C4-2B (cell line): ENCODE results near the gene OTOGL.
"Not testable (repeated sequence)": the region's sequence is repeated elsewhere in the genome, so short reads cannot be mapped to it uniquely, and the experiment has no call there.

Source experiments
- H3K27ac ChIP-seq: fragments of 450-650 bp; 2 replicates; pipeline ENCODE4 v1.5.1; 2017
- ZFX ChIP-seq: fragments of 450-650 bp; IDR thresholded peaks from 2 replicates; pipeline ENCODE4 v1.6.1; 2017
- TF ChIP-seq, protein P1 (sequence below): fragments of 450-650 bp; conservative IDR thresholded peaks from 2 replicates; pipeline ENCODE4 v1.5.1; 2017; ENCODE audit warnings: mild to moderate bottlenecking

Gene OTOGL

DNA sequence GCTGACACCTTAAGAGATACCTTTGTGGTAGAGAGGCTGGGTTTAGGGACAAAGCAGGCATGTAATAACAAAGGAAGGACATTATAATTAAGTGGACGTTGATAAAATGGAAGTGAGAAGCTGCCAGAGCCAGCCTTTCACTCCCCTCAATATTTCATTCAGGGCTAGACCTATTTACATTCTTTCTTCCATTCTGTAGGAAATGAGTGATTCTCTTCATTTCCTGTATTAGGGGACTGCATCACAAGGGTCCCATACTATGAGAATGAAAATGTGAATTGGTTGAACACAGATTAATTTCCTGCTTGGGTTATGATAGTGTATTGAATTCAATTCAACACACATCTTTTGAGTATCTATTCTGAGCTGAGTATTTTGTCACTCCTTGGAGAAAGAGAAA lies 143.0 kb downstream of the OTOGL start:
- TF ChIP-seq, protein P1, sequence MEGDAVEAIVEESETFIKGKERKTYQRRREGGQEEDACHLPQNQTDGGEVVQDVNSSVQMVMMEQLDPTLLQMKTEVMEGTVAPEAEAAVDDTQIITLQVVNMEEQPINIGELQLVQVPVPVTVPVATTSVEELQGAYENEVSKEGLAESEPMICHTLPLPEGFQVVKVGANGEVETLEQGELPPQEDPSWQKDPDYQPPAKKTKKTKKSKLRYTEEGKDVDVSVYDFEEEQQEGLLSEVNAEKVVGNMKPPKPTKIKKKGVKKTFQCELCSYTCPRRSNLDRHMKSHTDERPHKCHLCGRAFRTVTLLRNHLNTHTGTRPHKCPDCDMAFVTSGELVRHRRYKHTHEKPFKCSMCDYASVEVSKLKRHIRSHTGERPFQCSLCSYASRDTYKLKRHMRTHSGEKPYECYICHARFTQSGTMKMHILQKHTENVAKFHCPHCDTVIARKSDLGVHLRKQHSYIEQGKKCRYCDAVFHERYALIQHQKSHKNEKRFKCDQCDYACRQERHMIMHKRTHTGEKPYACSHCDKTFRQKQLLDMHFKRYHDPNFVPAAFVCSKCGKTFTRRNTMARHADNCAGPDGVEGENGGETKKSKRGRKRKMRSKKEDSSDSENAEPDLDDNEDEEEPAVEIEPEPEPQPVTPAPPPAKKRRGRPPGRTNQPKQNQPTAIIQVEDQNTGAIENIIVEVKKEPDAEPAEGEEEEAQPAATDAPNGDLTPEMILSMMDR, result no peak
- no peak for TF ChIP-seq ZFX
- no peak overlapping the region for H3K27ac ChIP-seq

DNA sequence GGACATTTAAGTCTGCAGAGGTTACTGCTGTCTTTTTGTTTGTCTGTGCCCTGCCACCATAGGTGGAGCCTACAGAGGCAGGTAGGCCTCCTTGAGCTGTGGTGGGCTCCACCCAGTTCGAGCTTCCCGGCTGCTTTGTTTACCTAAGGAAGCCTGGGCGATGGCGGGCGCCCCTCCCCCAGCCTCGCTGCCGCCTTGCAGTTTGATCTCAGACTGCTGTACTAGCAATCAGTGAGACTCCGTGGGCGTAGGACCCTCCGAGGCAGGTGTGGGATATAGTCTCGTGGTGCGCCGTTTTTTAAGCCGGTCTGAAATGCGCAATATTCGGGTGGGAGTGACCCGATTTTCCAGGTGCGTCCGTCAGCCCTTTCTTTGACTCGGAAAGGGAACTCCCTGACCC lies 150.2 kb downstream of the OTOGL start:
- not testable (repeated sequence) for H3K27ac ChIP-seq

DNA sequence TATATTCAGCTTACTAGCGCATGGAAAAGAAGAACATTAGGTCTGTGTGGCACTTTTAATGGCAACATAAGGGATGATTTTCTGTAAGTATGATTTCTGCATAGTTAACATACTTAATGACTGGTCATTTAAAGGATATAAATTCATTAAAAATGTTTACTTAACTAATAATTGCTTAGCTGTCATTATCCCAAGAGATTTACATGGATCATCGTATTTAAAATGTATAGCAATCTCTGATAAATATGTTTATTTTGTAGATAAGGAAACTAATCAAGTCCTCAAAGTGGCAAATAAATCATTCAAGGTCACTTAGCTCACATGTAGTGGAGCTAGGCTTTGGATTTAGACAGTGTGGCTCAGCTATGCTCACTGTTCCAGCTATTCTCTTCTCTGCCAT lies 158.6 kb downstream of the OTOGL start:
- no peak overlapping the region for H3K27ac ChIP-seq
- TF ChIP-seq ZFX, result no peak
- TF ChIP-seq, protein P1, result no peak

DNA sequence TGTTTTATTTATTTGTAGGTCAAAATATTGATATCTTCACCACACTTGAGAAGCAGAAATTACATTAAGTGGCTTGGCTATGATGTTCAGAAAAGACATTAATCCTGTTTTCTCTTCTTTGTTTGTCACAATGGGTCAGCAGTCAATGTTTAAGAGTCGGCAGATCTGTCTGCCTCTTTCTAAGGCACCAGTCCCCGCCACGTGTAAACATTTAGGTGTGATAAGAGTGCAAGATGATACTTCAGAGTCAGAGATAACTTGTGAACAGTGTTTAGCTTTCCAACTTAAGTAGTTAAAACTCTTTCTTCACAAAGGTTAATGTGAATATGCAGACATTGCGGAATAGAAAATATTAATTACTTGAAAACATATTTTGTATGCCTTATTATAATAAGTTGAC lies 160.9 kb downstream of the OTOGL start:
- H3K27ac ChIP-seq, result no peak overlapping the region
- TF ChIP-seq, protein P1, result no peak

DNA sequence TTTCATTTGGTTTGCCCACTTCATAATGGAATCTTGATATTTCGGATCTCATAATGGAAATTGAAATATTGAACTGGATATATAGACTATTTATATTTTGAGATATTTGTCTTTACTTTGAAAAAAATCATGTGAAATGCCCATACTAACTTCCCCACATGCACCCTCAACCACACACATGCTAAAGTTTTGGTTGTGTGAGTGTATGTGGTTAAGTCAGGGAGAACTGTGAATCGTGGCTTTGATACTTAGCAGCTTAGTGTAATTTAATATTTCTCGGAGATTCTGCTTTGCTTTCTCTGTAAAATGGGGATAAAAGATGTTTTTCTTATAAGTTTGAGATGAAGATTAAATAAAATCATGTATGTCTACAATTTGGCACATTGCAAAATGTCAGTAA lies 162.1 kb downstream of the OTOGL start:
- TF ChIP-seq, protein P1, result no peak
- TF ChIP-seq ZFX, result no peak
- H3K27ac ChIP-seq, result no peak overlapping the region

DNA sequence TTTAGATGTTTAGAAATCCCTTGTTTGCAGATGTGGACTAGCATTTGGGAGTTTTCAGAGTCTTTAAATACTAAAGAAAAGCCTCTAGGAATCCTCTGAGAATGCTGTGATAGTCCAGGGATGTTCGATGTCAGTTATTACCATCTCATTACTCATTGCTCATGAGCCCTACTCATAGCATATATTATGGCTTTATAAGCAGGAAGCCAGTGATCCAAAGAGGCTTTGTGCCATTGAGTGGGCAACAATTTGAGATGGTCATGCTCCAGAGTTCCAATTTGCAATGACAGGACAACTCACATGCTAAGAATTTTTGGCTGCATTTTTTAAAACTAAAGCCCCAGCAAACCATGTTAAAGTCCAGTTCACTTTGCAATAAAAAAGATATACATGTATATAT lies 163.0 kb downstream of the OTOGL start:
- TF ChIP-seq, protein P1, result no peak
- no peak for TF ChIP-seq ZFX

DNA sequence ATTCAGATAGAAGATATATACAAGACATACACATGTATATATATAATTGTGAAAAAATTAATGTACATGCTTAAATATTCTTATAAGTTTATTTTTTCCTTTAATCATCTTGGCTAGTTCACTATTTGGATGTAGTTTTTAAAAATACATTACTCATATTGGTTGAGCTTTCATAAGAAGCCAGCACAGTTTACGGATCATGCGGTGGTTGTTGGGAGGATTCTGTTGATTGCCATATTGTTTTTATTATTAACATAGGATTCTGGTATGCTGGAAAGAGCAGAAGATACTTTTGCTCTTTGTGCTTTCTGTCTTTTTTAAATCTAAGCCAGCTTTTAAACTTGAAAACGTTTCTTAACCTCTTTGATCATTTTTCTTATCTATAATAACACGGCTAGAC lies 163.4 kb downstream of the OTOGL start:
- no peak overlapping the region for H3K27ac ChIP-seq
- no peak for TF ChIP-seq ZFX
- TF ChIP-seq, protein P1, result no peak

More for the DNA sequence above, 163.0 kb downstream of the OTOGL start:
- H3K27ac ChIP-seq, result no peak overlapping the region

DNA sequence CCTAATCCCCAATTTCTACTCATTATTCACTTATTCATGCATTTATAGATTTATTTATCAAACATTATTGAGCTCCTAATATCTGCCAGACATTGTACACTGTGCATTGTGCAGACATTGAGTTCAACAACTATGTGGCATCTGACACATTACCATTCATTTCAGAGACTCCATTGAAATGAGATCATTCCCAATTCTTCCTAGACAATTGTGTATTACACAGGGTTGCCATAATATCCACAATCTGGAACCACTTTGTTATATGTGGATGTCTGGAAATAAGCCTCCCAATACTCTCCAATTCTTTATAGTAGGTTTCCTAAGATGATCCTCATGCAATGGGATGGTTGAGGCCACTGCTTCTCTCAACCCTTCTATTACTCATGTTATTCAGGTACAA lies 165.0 kb downstream of the OTOGL start:
- TF ChIP-seq, protein P1, result no peak
- TF ChIP-seq ZFX, result no peak

More for the DNA sequence above, 165.0 kb downstream of the OTOGL start:
- no peak overlapping the region for H3K27ac ChIP-seq
